Progenitor cell of endocrine pancreas (in vitro differentiated cells): ENCODE data around the gene SELENOK. TPM values are rescaled to one million over a fixed set of nuclear protein-coding genes. Genes with fewer than 3 reads are reported as not detected.

Source experiments
- DNase-seq: peaks from one replicate; pipeline ENCODE4 v3.0.0; 2021; ENCODE audit warnings: low spot score; ENCODE audit not compliant: unreplicated experiment
- H3K27ac Mint-ChIP-seq: 2 replicates; pipeline ENCODE4 v1.8.0; 2021; ENCODE audit warnings: mild to moderate bottlenecking, moderate library complexity, mixed read lengths
- H3K27me3 Mint-ChIP-seq: 2 replicates; pipeline ENCODE4 v1.8.0; 2021; ENCODE audit warnings: mixed read lengths
- H3K36me3 Mint-ChIP-seq: 2 replicates; pipeline ENCODE4 v1.8.0; 2022; ENCODE audit warnings: mixed read lengths; ENCODE audit not compliant: insufficient read depth
- H3K4me1 Mint-ChIP-seq: 2 replicates; pipeline ENCODE4 v1.8.0; 2021; ENCODE audit warnings: low read depth, mixed read lengths
- H3K4me3 Mint-ChIP-seq: 2 replicates; pipeline ENCODE4 v1.8.0; 2021; ENCODE audit warnings: low read depth, mild to moderate bottlenecking, moderate library complexity, mixed read lengths
- H3K9me3 Mint-ChIP-seq: 2 replicates; pipeline ENCODE4 v1.8.0; 2021; ENCODE audit warnings: low read depth, mixed read lengths
- total RNA-seq: library from RNA; stranded (reverse); gene quantifications from 2 replicates; pipeline ENCODE4 v1.2.1, GENCODE V29; 2021
- TF ChIP-seq, protein P1 (sequence below): fragments of 200-600 bp; sonication (generic); IDR thresholded peaks from one replicate; pipeline ENCODE4 v1.5.0; 2021; ENCODE audit warnings: antibody characterized with exemption, mild to moderate bottlenecking; ENCODE audit not compliant: unreplicated experiment

SELENOK gene
- total RNA-seq, 1 donor from 2014 or later, result 40.2 TPM

DNA sequence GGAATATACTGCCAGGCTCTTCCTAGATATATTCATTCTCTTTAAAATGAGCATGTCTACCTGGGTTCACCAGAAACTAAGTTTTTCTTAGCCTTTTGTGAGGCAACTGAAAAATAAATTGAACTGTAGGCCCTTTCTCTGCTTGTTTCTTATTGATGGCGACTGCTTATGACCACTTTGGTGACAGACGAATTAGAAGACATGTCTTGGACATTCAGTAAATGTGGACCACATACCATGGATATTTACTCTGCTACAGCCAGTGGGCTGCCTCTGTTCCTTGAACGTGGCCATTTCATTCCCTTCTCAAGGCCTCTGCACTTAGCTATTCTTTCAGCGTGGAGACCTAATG lies 603 bp upstream of the SELENOK start:
- Mint-ChIP-seq H3K4me1 (peaks cover 27% of the 10 kb centered on the region), H3K9me3 (no peaks in the 10 kb centered on the region), H3K36me3 (peaks cover 6% of the 10 kb centered on the region), H3K27me3 (peaks cover 30% of the 10 kb centered on the region), H3K4me3 (peak overlapping the region; percentile 97), H3K27ac (peak overlapping the region; percentile 100)
- TF ChIP-seq, protein P1, sequence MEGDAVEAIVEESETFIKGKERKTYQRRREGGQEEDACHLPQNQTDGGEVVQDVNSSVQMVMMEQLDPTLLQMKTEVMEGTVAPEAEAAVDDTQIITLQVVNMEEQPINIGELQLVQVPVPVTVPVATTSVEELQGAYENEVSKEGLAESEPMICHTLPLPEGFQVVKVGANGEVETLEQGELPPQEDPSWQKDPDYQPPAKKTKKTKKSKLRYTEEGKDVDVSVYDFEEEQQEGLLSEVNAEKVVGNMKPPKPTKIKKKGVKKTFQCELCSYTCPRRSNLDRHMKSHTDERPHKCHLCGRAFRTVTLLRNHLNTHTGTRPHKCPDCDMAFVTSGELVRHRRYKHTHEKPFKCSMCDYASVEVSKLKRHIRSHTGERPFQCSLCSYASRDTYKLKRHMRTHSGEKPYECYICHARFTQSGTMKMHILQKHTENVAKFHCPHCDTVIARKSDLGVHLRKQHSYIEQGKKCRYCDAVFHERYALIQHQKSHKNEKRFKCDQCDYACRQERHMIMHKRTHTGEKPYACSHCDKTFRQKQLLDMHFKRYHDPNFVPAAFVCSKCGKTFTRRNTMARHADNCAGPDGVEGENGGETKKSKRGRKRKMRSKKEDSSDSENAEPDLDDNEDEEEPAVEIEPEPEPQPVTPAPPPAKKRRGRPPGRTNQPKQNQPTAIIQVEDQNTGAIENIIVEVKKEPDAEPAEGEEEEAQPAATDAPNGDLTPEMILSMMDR, result no peak
- no peak for DNase-seq

DNA sequence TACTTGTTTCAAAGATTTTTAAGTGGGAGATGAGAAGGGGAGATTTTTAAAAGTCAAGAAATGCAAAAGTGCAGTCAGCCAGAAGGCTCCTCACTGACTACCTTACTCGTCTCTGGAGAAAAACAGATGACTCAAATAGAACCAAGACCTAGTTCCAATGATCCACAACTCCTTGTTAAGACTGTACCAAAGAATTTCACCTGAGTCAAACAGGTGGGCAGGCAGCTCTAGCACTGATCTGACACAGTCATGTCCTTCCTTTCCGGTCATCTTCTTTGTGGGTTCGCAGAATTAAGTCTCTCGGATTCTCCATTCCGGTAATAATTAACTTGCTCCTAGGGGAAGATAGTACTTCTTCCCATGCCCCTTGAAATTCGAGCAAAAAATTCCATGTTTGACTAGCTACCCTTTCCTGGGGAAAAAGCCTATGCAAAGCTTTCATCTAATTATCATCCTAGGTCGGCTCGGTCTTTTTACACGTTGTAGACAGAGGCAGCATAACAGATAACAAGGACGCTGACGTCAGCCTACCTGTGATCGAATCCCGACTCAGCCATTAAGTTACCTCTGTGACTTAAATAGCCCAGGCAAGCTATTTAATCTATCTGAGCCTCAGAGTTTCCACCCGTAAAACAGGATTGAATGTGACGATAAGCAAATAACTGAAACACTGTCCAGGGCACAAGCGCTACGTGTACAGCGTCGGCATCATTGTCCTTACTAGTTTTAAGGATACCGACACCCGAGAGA lies 758 bp downstream of the SELENOK start:
- peak overlapping the region; percentile 100 for H3K27ac Mint-ChIP-seq
- no peaks in the 10 kb centered on the region for H3K9me3 Mint-ChIP-seq
- peaks cover 10% of the 10 kb centered on the region for H3K36me3 Mint-ChIP-seq
- no peak for DNase-seq
- H3K4me1 Mint-ChIP-seq, result peaks cover 27% of the 10 kb centered on the region
- peak overlapping the region; percentile 97 for H3K4me3 Mint-ChIP-seq
- TF ChIP-seq, protein P1, result no peak
- H3K27me3 Mint-ChIP-seq, result peaks cover 20% of the 10 kb centered on the region

DNA sequence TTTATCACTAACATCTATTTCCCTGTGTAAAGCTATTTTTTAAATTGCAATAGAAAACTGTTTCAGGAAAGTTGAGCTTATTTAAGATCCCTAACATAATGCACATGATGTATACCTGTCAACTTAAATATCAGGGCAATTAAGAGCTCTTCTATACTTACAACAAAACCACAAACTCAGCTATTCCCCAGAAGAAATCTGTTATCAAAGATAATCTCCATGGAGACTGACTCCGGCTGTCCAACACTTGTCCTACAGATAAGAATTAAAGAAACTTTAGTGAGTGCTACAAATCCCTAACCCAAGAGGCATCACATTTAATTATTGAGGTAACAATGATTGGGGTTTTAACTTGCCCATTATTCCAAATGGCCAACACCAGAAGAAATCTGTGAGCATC lies 3.4 kb downstream of the SELENOK start:
- peaks cover 10% of the 10 kb centered on the region for H3K36me3 Mint-ChIP-seq
- H3K27ac Mint-ChIP-seq, result no peak overlapping the region
- peaks cover 27% of the 10 kb centered on the region for H3K4me1 Mint-ChIP-seq
- TF ChIP-seq, protein P1, result no peak
- no peak overlapping the region for H3K4me3 Mint-ChIP-seq
- no peaks in the 10 kb centered on the region for H3K27me3 Mint-ChIP-seq
- H3K9me3 Mint-ChIP-seq, result no peaks in the 10 kb centered on the region
- DNase-seq, result no peak

DNA sequence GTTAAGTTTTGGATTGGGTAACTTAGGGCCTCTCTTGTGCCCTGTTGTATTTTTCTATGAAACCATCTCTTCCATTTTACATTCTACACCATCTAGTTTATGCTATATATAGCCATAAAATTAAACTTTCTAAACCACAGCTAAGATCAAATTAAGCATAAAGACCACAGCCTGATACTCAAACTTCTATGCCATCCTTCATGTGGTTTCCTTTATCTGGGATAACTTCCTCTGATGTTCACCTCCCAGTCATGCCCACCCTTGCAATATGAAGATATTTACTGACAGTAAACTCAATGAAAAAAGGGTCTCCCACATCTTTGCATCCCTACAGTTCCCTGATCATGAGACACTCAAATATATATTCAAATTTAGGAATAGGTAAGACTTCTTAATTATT lies 4.2 kb downstream of the SELENOK start:
- Mint-ChIP-seq H3K4me1 (peaks cover 23% of the 10 kb centered on the region), H3K36me3 (peaks cover 10% of the 10 kb centered on the region), H3K4me3 (no peak overlapping the region), H3K27me3 (no peaks in the 10 kb centered on the region), H3K9me3 (no peaks in the 10 kb centered on the region), H3K27ac (peak overlapping the region; percentile 27)
- TF ChIP-seq, protein P1, result no peak
- no peak for DNase-seq

DNA sequence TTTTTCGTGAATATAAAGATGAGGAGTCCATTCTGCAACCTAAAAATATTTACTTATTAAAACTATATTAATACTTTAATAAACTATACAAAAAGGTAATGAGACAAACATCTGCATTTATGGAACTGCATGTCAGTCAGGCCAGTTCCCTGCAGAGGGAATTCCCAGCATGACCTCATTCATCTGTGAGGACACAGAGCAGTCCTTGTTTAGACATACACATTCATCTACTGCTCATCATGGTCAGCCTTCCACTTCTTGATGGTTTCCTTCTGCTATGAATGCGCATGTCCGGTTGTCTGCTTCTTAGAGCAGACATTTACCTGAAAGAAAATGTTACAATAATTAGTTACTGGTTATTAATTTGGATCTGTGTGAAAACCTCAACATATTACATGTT lies 6.4 kb downstream of the SELENOK start:
- Mint-ChIP-seq H3K27me3 (no peaks in the 10 kb centered on the region), H3K9me3 (no peaks in the 10 kb centered on the region), H3K4me1 (peaks cover 20% of the 10 kb centered on the region), H3K4me3 (no peak overlapping the region), H3K27ac (no peak overlapping the region), H3K36me3 (peaks cover 10% of the 10 kb centered on the region)
- DNase-seq, result no peak
- TF ChIP-seq, protein P1, result no peak
